Stimulated activated naive CD4-positive, alpha-beta T cell treated with Interleukin-2 at 50 U/mL for 16 hours (primary cell): ENCODE measurements around the gene FHIT.

Source experiments
- DNase-seq: peaks from one replicate; lab custom pipeline; 2025; lab: John Stamatoyannopoulos, UW

Gene FHIT

GRCh38 chr3:61169621-61170251 lies 81.5 kb downstream of the FHIT start:
- no peak for DNase-seq

GRCh38 chr3:61168286-61168685 lies 83.0 kb downstream of the FHIT start:
- DNase-seq = no peak

- no peak for DNase-seq
Measured at GRCh38 chr3:61162965-61163364, 88.3 kb downstream of the FHIT start.

- DNase-seq = no peak
Measured at GRCh38 chr3:61158667-61159066, 92.6 kb downstream of the FHIT start.

GRCh38 chr3:61158216-61158615 lies 93.0 kb downstream of the FHIT start:
- no peak for DNase-seq

GRCh38 chr3:61157414-61157813 lies 93.8 kb downstream of the FHIT start:
- DNase-seq = no peak

- DNase-seq = no peak
Measured at GRCh38 chr3:61155701-61156292, 95.5 kb downstream of the FHIT start.

GRCh38 chr3:61154457-61155198 lies 96.6 kb downstream of the FHIT start:
- no peak for DNase-seq

GRCh38 chr3:61152071-61152470 lies 99.2 kb downstream of the FHIT start:
- no peak for DNase-seq

- DNase-seq = no peak
Measured at GRCh38 chr3:61149236-61149635, 102.0 kb downstream of the FHIT start.

- DNase-seq = no peak
Measured at GRCh38 chr3:61146010-61146890, 105.0 kb downstream of the FHIT start.

GRCh38 chr3:61141697-61142096 lies 109.6 kb downstream of the FHIT start:
- no peak for DNase-seq

- DNase-seq = no peak
Measured at GRCh38 chr3:61141227-61141626, 110.0 kb downstream of the FHIT start.

GRCh38 chr3:61139686-61140085 lies 111.6 kb downstream of the FHIT start:
- no peak for DNase-seq

GRCh38 chr3:61138401-61138800 lies 112.9 kb downstream of the FHIT start:
- no peak for DNase-seq

- no peak for DNase-seq
Measured at GRCh38 chr3:61136191-61136590, 115.1 kb downstream of the FHIT start.

GRCh38 chr3:61134532-61134931 lies 116.7 kb downstream of the FHIT start:
- no peak for DNase-seq

- DNase-seq = no peak
Measured at GRCh38 chr3:61132062-61132461, 119.2 kb downstream of the FHIT start.

GRCh38 chr3:61118830-61119229 lies 132.4 kb downstream of the FHIT start:
- DNase-seq = no peak

GRCh38 chr3:61117045-61117898 lies 134.0 kb downstream of the FHIT start:
- no peak for DNase-seq

- DNase-seq = no peak
Measured at GRCh38 chr3:61114316-61114953, 136.8 kb downstream of the FHIT start.
